H1 (cell line): ENCODE results near the gene RNF212. TPM values are rescaled to one million over a fixed set of nuclear protein-coding genes. Genes with fewer than 3 reads are reported as not detected.

Source experiments
- CTCF ChIA-PET: fragments of 300-600 bp; sonication (Branson Sonifier 250); formaldehyde crosslinking; loops from one replicate; lab custom pipeline; 2021; ENCODE audit not compliant: partially characterized antibody; lab: Charles Lee
- POLR2A ChIA-PET: fragments of 300-600 bp; sonication (Branson Sonifier 250); formaldehyde crosslinking; loops from one replicate; lab custom pipeline; 2021; ENCODE audit warnings: inconsistent platforms; ENCODE audit not compliant: partially characterized antibody; lab: Charles Lee
- DNase-seq, 2 experiments: peaks; one replicate each; pipeline versions ENCODE4 v3.0.0 to v3.0.0-alpha.2; 2010 to 2022; ENCODE audit warnings: low spot score in 2 of 2, low read depth in 1 of 2, mixed read lengths in 1 of 2
- FAIRE-seq: peaks from 2 replicates; lab custom pipeline; 2011; peaks lifted over from hg19 to GRCh38; lab: Jason Lieb, UNC
- H2AFZ ChIP-seq: 2 replicates; pipeline ENCODE4 v1.8.1; 2012; ENCODE audit warnings: low read length, inconsistent platforms
- H2AK5ac ChIP-seq: 2 replicates; pipeline ENCODE4 v1.6.1; 2013; ENCODE audit warnings: low read depth, low read length
- H2BK120ac ChIP-seq: replicated peaks from 2 replicates; pipeline ENCODE3; 2013; ENCODE audit warnings: low read depth, low read length, inconsistent platforms
- H2BK12ac ChIP-seq: 2 replicates; pipeline ENCODE4 v1.6.1; 2013; ENCODE audit warnings: low read depth, low read length
- H2BK15ac ChIP-seq: 2 replicates; pipeline ENCODE4 v1.6.1; 2013; ENCODE audit warnings: low read length
- H2BK20ac ChIP-seq: 2 replicates; pipeline ENCODE4 v1.6.1; 2013; ENCODE audit warnings: low read length
- H2BK5ac ChIP-seq: 2 replicates; pipeline ENCODE4 v1.6.1; 2013; ENCODE audit warnings: low read depth, low read length
- H3K14ac ChIP-seq: 2 replicates; pipeline ENCODE4 v1.6.1; 2013; ENCODE audit warnings: inconsistent platforms; ENCODE audit not compliant: insufficient read length
- H3K18ac ChIP-seq: 2 replicates; pipeline ENCODE4 v1.6.1; 2013; ENCODE audit warnings: low read length; ENCODE audit errors: extremely low read depth
- H3K23ac ChIP-seq: 2 replicates; pipeline ENCODE4 v1.6.1; 2013; ENCODE audit warnings: inconsistent platforms; ENCODE audit not compliant: insufficient read length
- H3K23me2 ChIP-seq: 2 replicates; pipeline ENCODE4 v1.6.1; 2013; ENCODE audit warnings: low read depth, low read length
- H3K27ac ChIP-seq: 2 replicates; pipeline ENCODE4 v1.6.1; 2011; ENCODE audit warnings: low read depth, low read length, inconsistent platforms
- H3K27me3 ChIP-seq, 4 experiments: replicated peaks in 1 of 4; 1 replicate in 1 of 4; 2 replicates in 3 of 4; pipeline versions ENCODE4 v1.6.1 to v1.8.1; 2011 to 2013; ENCODE audit warnings: low read length in 3 of 4, mild to moderate bottlenecking in 3 of 4, inconsistent platforms in 2 of 4, mixed read lengths in 2 of 4, moderate library complexity in 1 of 4; ENCODE audit not compliant: control insufficient read depth in 3 of 4, insufficient read depth in 3 of 4; ENCODE audit errors: extremely low read depth in 1 of 4
- H3K36me3 ChIP-seq, 4 experiments: 2 replicates each; pipeline versions ENCODE4 v1.6.1 to v1.8.1; 2011 to 2013; ENCODE audit warnings: mild to moderate bottlenecking in 4 of 4, low read length in 3 of 4, moderate library complexity in 2 of 4, control low read depth in 1 of 4, inconsistent platforms in 1 of 4; ENCODE audit not compliant: insufficient read depth in 4 of 4, control insufficient read depth in 2 of 4
- H3K4ac ChIP-seq: replicated peaks from 2 replicates; pipeline ENCODE3; 2013; ENCODE audit warnings: low read length, low read depth, mixed read lengths, inconsistent platforms; ENCODE audit not compliant: insufficient read length
- H3K4me1 ChIP-seq, 4 experiments: replicated peaks in 1 of 4; 1 replicate in 1 of 4; 2 replicates in 3 of 4; pipeline versions ENCODE4 v1.6.1 to v1.8.1; 2011 to 2013; ENCODE audit warnings: low read length in 3 of 4, inconsistent platforms in 2 of 4, mixed read lengths in 1 of 4; ENCODE audit not compliant: insufficient read depth in 4 of 4, control insufficient read depth in 3 of 4
- H3K4me2 ChIP-seq, 2 experiments: 2 replicates each; pipeline versions ENCODE4 v1.6.1 to v1.8.1; 2011 to 2013; ENCODE audit warnings: low read depth in 2 of 2, low read length in 2 of 2, control low read depth in 1 of 2, inconsistent platforms in 1 of 2, mild to moderate bottlenecking in 1 of 2; ENCODE audit not compliant: insufficient read depth in 1 of 2
- H3K4me3 ChIP-seq, 4 experiments: fragments of 200-600, 300-600 bp in 1 of 4; sonication (generic), shearing (Covaris generic), sonication (Bioruptor Twin) in 1 of 4; 2 replicates each; pipeline versions ENCODE4 v1.5.1 to v1.8.1; 2011 to 2016; ENCODE audit warnings: low read length in 4 of 4, low read depth in 3 of 4, control low read depth in 2 of 4, inconsistent platforms in 2 of 4, mild to moderate bottlenecking in 2 of 4, mixed read lengths in 1 of 4, moderate library complexity in 1 of 4; ENCODE audit not compliant: insufficient read depth in 2 of 4; ENCODE audit errors: extremely low read depth in 1 of 4
- H3K56ac ChIP-seq: replicated peaks from 2 replicates; pipeline ENCODE3; 2013; ENCODE audit warnings: low read depth, mild to moderate bottlenecking, mixed read lengths, low read length, inconsistent platforms; ENCODE audit not compliant: insufficient read length
- H3K79me1 ChIP-seq: 2 replicates; pipeline ENCODE4 v1.6.1; 2013; ENCODE audit warnings: low read depth, low read length, control low read depth
- H3K79me2 ChIP-seq, 2 experiments: 2 replicates each; pipeline versions ENCODE4 v1.6.1 to v1.8.1; 2012 to 2013; ENCODE audit warnings: low read length in 2 of 2, mild to moderate bottlenecking in 2 of 2, inconsistent platforms in 1 of 2; ENCODE audit not compliant: insufficient read depth in 2 of 2, control insufficient read depth in 1 of 2
- H3K9ac ChIP-seq, 4 experiments: replicated peaks in 1 of 4; 1 replicate in 1 of 4; 2 replicates in 3 of 4; pipeline versions ENCODE4 v1.6.1 to v1.8.1; 2011 to 2013; ENCODE audit warnings: low read depth in 3 of 4, low read length in 3 of 4, control low read depth in 2 of 4, mild to moderate bottlenecking in 2 of 4, moderate library complexity in 2 of 4, inconsistent platforms in 1 of 4; ENCODE audit errors: extremely low read depth in 1 of 4
- H3K9me3 ChIP-seq, 2 experiments: 2 replicates each; pipeline versions ENCODE4 v1.6.1 to v1.8.1; 2012 to 2013; ENCODE audit warnings: mild to moderate bottlenecking in 2 of 2, moderate library complexity in 2 of 2, control low read depth in 1 of 2, inconsistent platforms in 1 of 2, low read depth in 1 of 2, low read length in 1 of 2, mixed read lengths in 1 of 2; ENCODE audit not compliant: insufficient read depth in 2 of 2
- H4K20me1 ChIP-seq, 2 experiments: replicated peaks in 1 of 2; 2 replicates each; pipeline versions ENCODE3 to v1.8.1; 2011 to 2013; ENCODE audit warnings: inconsistent platforms in 2 of 2, low read length in 2 of 2, mild to moderate bottlenecking in 1 of 2; ENCODE audit not compliant: insufficient read depth in 2 of 2, control insufficient read depth in 1 of 2
- H4K5ac ChIP-seq: 2 replicates; pipeline ENCODE4 v1.6.1; 2013; ENCODE audit warnings: low read length, low read depth, mixed read lengths, inconsistent platforms; ENCODE audit not compliant: insufficient read length
- H4K8ac ChIP-seq: 2 replicates; pipeline ENCODE4 v1.8.0; 2013; ENCODE audit warnings: mild to moderate bottlenecking, moderate library complexity, low read length, inconsistent platforms; ENCODE audit not compliant: insufficient read depth; ENCODE audit errors: extremely low read depth
- H4K91ac ChIP-seq: replicated peaks from 2 replicates; pipeline ENCODE3; 2013; ENCODE audit warnings: low read length, mixed read lengths, inconsistent platforms; ENCODE audit not compliant: insufficient read length
- BCL11A ChIP-seq, 2 experiments: IDR thresholded peaks; one replicate each; pipeline ENCODE4 v1.6.1; 2011; ENCODE audit warnings: low read depth in 2 of 2, low read length in 2 of 2, mild to moderate bottlenecking in 2 of 2
- BRCA1 ChIP-seq: IDR thresholded peaks from 2 replicates; pipeline ENCODE4 v1.6.1; 2012; ENCODE audit warnings: low read depth, low read length, improper control_type of control experiment
- CBX5 ChIP-seq: fragments of 300-800, 300-1000 bp; sonication (generic); IDR thresholded peaks from 2 replicates; pipeline ENCODE4 v1.7.1; 2016; ENCODE audit warnings: antibody characterized with exemption, low read length, low read depth
- JUN ChIP-seq: IDR thresholded peaks from 2 replicates; pipeline ENCODE4 v1.6.1; 2011; ENCODE audit warnings: low read depth, mild to moderate bottlenecking, improper control_type of control experiment, low read length
- NANOG ChIP-seq: IDR thresholded peaks from 2 replicates; pipeline ENCODE4 v1.6.1; 2011; ENCODE audit warnings: low read length, low read depth, mild to moderate bottlenecking, inconsistent platforms; ENCODE audit not compliant: insufficient read depth, poor library complexity, severe bottlenecking
- RXRA ChIP-seq: IDR thresholded peaks from 2 replicates; pipeline ENCODE4 v1.6.1; 2011; ENCODE audit warnings: low read depth, mild to moderate bottlenecking, low read length, moderate library complexity; ENCODE audit not compliant: insufficient read depth
- TBP ChIP-seq: IDR thresholded peaks from 2 replicates; pipeline ENCODE4 v1.6.1; 2011; ENCODE audit warnings: low read depth, low read length, improper control_type of control experiment
- WGBS, 2 experiments: shearing (Covaris generic) in 1 of 2; methylation state at CpG; one replicate each; pipeline versions ENCODE4 v1.1.6 to v1.1.7; 2013 to 2015; ENCODE audit warnings: low lambda C conversion rate in 2 of 2, mixed read lengths in 2 of 2, inconsistent platforms in 1 of 2, low coverage in 1 of 2, missing lambda C conversion rate in 1 of 2; ENCODE audit not compliant: insufficient replicate concordance in 2 of 2, insufficient coverage in 1 of 2, insufficient read length in 1 of 2; ENCODE audit errors: extremely low coverage in 1 of 2, missing lambda C conversion rate in 1 of 2; 5-methylcytosine and 5-hydroxymethylcytosine counted together
- polyA plus RNA-seq, 7 experiments: library from polyadenylated mRNA; depleted of rRNA in 3 of 7; stranded (reverse) in 5 of 7; unstranded in 2 of 7; fragments of >200 nt in 5 of 7; fragments of 200-250 nt in 2 of 7; gene quantifications; 1 replicate in 5 of 7; 2 replicates in 1 of 7; 4 replicates in 1 of 7; pipeline versions ENCODE4 v1.2.1 to v1.2.3, GENCODE V29; 2011 to 2013; ENCODE audit warnings: missing spikeins in 2 of 7, mixed read lengths in 2 of 7
- total RNA-seq: library from RNA; stranded (reverse); fragmentation: NEBNext Ultra II Directional; extraction: Animal tissue kit (Norgen Biotek cat#: 25700); gene quantifications from 2 replicates; pipeline ENCODE4 v1.2.1, GENCODE V29; 2021
- TF ChIP-seq, protein P1 (sequence below): IDR thresholded peaks from 2 replicates; pipeline ENCODE4 v1.6.1; 2012; ENCODE audit warnings: inconsistent platforms

RNF212 gene
- total and polyA plus RNA-seq, 2 of the 8 experiments (the other 6 are each of a cell fraction or from before 2014, with no cell fraction given) = 3.4 to 5.4 TPM

DNA sequence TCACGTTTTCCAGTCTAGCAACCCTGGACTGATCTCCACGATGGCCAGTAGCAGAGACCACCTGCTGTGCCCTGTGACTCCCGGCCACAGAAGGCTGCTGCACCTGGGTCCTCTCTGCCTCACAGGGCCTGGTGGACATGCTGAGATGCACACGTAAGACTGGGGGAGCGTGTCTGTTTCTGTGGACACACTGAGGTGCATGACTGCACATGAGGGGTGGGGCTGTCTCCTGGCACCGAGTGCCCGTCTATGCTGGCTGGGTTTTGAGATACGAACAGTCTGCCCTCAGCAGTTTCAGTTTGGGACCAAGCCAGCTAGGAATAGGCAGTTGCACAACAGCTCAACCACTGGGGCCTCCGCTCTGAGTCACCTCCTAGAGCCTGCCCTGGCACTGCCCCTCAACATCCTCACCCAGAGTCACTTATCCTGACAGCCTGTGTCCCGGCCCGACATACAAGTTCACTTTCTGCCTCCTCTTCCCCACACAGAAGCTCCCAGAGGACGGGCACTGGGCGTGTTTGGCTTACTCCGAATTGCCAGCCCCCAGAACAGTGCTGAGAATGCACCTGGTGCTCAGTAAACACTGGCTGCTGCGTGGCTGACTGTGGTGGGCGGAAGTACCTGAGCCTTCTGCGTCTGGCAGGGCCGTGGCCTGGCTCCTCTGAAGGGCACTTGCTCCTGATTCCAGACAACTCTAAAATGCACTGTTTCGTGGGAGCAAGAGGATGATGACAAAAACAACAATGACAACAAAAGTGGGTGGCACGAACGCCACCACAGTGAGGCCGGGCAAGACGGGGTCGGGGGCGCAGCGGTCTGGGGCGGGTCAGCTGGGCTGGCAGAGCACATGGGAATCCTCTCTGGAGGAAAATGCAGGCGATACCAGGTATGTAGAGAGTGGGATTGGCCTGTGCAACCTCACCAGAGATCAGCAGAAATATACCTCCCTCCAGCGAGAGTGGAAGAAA, 30.9 kb downstream of the RNF212 start:
- no peak overlapping the region for H3K23ac ChIP-seq

More for the DNA sequence above, 30.9 kb downstream of the RNF212 start:
- Histone ChIP-seq H3K79me1 (no peaks in the 10 kb centered on the region), H2BK12ac (no peak overlapping the region), H2BK120ac (no peak overlapping the region), H4K8ac (no peak overlapping the region), H4K5ac (no peak overlapping the region), H3K9me3 (no peaks in the 10 kb centered on the region), H4K20me1 (no peaks in the 10 kb centered on the region), H3K36me3 (no peaks in the 10 kb centered on the region), H2BK15ac (no peak overlapping the region), H2AK5ac (no peak overlapping the region), H2BK5ac (no peak overlapping the region), H3K79me2 (no peaks in the 10 kb centered on the region), H2BK20ac (no peak overlapping the region), H4K91ac (no peak overlapping the region), H2AFZ (no peak overlapping the region), H3K27me3 (peaks cover 0 to 3% (median 0%) of the 10 kb centered on the region in 4 experiments; a peak in 1 of 7 replicates), H3K14ac (no peak overlapping the region), H3K27ac (no peak overlapping the region), H3K18ac (no peak overlapping the region), H3K4me3 (no peak overlapping the region), H3K4me2 (no peak overlapping the region), H3K23me2 (no peaks in the 10 kb centered on the region), H3K9ac (no peak overlapping the region), H3K4me1 (no peaks in the 10 kb centered on the region), H3K4ac (no peak overlapping the region), H3K56ac (no peak overlapping the region)
- POLR2A ChIA-PET = interaction anchor here (1.0 kb wide), 1 partner anchor 207 kb away, joined by 3 read pairs; no protein-coding TSS in a partner anchor
- FAIRE-seq = no peak
- no peak for DNase-seq
- 87% methylated on average over 29 of the region's 29 CpGs; no CpG with 5 or more reads in 1 of the 2 experiments for WGBS, 2 experiments
- CTCF ChIA-PET = interaction anchor here (0.8 kb wide), 1 partner anchor 9 kb away, joined by 6 read pairs; no protein-coding TSS in a partner anchor
- no peak for TF ChIP-seq RXRA
- TF ChIP-seq NANOG = no peak
- TF ChIP-seq CBX5 = no peak
- TF ChIP-seq BCL11A (IDR thresholded peaks at IDR 0.05; ENCODE audit: low read depth in 2 of 2, low read length in 2 of 2) = no peak
- no peak for TF ChIP-seq TBP
- no peak for TF ChIP-seq JUN
- TF ChIP-seq BRCA1 = no peak
- TF ChIP-seq, protein P1, sequence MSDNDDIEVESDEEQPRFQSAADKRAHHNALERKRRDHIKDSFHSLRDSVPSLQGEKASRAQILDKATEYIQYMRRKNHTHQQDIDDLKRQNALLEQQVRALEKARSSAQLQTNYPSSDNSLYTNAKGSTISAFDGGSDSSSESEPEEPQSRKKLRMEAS = no peak
